BE2C (cell line): ENCODE data around the gene ASZ1.

Experiments used
- DNase-seq: peaks from one replicate; pipeline ENCODE4 v3.0.0-alpha.2; 2020
- H3K27me3 ChIP-seq: fragments of 250-450 bp; sonication (Bioruptor Pico); 2 replicates; pipeline ENCODE4 v1.5.1; 2020; ENCODE audit warnings: mild to moderate bottlenecking
- H3K36me3 ChIP-seq: fragments of 250-450 bp; sonication (Bioruptor Pico); 2 replicates; pipeline ENCODE4 v1.5.1; 2020; ENCODE audit warnings: mild to moderate bottlenecking
- H3K4me1 ChIP-seq: fragments of 250-450 bp; sonication (Bioruptor Pico); 2 replicates; pipeline ENCODE4 v1.5.1; 2020
- H3K4me3 ChIP-seq: 2 replicates; pipeline ENCODE4 v1.5.1; 2011; ENCODE audit warnings: low read depth, low read length
- H3K9me3 ChIP-seq: fragments of 250-450 bp; sonication (Bioruptor Pico); 2 replicates; pipeline ENCODE4 v1.5.1; 2020
- TF ChIP-seq, protein P1 (sequence below): IDR thresholded peaks from 2 replicates; pipeline ENCODE4 v1.5.1; 2012; ENCODE audit warnings: mild to moderate bottlenecking, low read depth, low read length

Gene ASZ1

DNA sequence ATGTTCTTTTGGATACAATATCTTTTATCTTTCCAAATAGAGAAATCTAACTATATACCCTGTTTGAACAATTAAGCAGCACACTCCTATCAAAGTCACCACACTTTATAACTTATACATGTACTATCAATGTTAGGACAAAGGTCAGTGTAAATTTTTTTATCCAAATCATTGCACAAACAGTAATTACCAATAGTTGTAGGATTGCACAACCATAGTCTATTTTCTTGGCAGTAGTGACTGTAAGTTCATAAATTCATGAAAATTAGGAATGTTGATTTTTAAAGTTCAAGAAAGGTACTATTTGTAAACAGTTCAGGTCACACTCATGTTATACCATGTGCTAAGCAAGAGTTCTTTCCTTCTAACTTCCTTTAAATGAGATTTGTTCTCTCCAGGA lies 113.7 kb downstream of the ASZ1 start:
- H3K4me3 ChIP-seq = no peak overlapping the region
- H3K9me3 ChIP-seq = no peaks in the 10 kb centered on the region
- H3K27me3 ChIP-seq = peaks cover 24% of the 10 kb centered on the region
- no peaks in the 10 kb centered on the region for H3K4me1 ChIP-seq
- H3K36me3 ChIP-seq = no peaks in the 10 kb centered on the region
- TF ChIP-seq, protein P1, sequence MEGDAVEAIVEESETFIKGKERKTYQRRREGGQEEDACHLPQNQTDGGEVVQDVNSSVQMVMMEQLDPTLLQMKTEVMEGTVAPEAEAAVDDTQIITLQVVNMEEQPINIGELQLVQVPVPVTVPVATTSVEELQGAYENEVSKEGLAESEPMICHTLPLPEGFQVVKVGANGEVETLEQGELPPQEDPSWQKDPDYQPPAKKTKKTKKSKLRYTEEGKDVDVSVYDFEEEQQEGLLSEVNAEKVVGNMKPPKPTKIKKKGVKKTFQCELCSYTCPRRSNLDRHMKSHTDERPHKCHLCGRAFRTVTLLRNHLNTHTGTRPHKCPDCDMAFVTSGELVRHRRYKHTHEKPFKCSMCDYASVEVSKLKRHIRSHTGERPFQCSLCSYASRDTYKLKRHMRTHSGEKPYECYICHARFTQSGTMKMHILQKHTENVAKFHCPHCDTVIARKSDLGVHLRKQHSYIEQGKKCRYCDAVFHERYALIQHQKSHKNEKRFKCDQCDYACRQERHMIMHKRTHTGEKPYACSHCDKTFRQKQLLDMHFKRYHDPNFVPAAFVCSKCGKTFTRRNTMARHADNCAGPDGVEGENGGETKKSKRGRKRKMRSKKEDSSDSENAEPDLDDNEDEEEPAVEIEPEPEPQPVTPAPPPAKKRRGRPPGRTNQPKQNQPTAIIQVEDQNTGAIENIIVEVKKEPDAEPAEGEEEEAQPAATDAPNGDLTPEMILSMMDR = no peak
- DNase-seq = no peak
